ENCODE measurements around the gene EMP2.
"Not testable (repeated sequence)": the region's sequence is repeated elsewhere in the genome, so short reads cannot be mapped to it uniquely, and the experiment has no call there.

Gene EMP2

GRCh38 chr16:10579965-10580882 is at the start of gene EMP2:
Gene EMP2 (minus strand): TSS chr16:10580598. CDS start chr16:10547617, 32,981 bp downstream.
- no peak for DNase-seq

GRCh38 chr16:10629592-10629963 is 49.2 kb upstream of the EMP2 start:
- DNase-seq = no peak

GRCh38 chr16:10625595-10626357 is 45.4 kb upstream of the EMP2 start:
- no peak for DNase-seq

DNA sequence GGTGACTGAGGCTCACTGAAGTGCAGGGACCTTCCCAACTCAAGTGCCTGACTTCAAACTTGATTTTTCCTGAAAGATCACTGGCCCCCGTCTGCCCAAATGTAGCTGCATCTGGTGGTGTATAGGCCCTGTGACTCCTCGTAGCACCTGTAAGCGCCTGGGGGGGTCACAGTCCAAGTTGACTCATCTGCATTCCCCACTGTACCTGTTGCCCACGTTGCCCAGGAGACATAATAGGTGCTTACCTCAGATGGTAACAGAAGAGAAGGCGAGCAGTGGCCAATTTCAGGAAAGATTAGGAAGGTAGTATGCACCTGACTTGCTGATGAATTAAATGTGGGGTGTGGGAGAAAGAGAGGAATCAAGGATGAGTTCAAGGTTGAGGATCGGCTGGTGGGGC is 44.1 kb upstream of the EMP2 start:
- DNase-seq = no peak

DNA sequence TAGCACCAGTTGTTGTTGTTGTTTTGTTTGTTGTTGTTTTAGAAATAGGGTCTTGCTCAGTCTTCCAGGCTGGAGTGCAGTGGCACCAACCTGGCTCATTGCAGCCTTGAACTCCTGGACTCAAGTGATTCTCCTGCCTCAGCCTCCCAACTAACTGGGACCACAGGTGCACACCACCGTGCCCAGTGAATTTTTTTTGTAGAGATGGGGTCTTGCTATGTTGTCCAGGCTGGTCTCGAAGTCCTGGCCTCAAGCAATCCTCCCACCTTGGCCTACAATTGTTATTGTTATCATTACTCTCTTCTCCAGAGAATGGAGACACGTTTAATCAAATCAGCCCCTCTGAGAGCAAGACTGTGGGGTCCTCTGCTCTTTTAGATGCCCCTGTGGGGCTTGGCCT is 42.7 kb upstream of the EMP2 start:
- DNase-seq = no peak

- DNase-seq = no peak
Observed at GRCh38 chr16:10622036-10622921, 41.9 kb upstream of the EMP2 start.

DNA sequence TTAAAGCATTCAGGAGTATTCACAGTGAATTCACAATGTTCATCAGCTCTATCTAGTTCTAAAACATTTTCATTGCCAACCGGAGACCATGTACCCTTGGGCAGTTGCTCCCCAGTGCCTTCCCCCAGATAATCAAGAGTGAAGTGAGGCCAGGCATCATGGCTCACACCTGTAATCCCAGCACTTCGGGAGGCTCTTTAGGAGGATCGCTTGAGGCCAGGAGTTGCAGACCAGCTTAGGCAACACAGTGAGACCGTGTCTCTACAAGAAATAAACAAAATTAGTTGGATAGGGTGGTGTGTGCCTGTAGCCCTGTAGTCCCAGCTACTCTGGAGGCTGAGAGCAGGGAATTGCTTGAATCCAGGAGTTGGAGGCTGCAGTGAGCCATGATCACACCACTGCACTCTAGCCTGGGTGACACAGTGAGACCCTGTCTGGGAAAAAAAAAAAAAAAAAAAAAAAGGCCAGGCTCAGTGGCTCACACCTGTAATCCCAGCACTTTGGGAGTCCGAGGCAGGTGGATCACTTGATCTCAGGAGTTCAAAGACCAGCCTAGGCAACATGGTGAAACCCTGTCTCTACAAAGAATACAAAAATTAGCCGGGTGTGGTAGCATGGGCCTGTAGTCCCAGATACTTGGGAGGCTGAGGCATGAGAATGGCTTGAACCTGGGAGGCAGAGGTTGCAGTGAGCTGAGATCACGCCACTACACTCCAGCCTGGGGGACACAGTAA is 41.0 kb upstream of the EMP2 start:
- not testable (repeated sequence) for DNase-seq

DNA sequence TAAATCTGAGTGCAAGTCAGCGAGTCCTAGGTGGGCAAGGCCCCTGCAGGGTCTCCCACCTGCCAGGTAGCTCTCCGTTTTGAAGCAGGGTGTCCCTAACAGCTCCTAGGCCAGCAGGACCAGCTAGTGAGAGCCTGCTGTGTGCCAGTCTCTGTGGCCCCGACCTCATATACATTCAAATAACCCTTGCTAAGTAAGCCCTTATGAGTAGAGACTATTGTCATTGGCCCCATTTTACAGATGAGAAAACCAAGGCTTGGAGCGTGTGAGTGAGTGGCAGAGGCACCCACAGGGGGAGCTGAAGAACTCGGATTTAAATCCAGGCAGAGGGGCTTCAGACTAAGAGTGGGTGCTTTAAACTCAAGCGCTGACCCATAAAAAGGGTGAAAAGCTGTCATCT is 39.7 kb upstream of the EMP2 start:
- DNase-seq = no peak

- DNase-seq = no peak
Observed at GRCh38 chr16:10619271-10619849, 39.0 kb upstream of the EMP2 start.

DNA sequence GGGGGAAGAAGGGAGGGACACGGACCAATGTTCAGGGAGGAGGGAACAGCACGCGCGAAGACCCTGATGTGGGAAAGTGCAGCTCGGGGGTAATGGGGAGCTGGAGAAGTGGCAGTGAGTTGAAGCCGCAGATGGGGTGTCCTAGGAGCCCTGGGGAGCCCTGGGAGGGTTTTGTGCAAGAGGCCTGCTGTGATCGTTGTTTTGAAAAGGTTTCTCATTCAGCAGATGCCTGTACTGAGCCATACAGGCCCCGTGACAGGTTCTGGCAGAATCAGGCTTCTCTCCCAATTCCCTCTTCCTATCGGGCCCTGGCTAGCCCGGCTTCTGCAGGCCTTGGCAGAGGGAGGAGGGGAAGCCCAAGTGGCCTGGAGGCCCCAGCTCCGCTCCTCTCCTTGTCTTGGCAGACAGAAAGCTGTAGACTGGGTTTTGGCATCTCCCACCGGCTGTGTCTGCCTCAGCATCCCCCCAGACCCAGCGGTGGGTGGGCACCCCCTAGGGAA is 38.4 kb upstream of the EMP2 start:
- DNase-seq = no peak

- DNase-seq = no peak
Observed at GRCh38 chr16:10617662-10618420, 37.4 kb upstream of the EMP2 start.

DNA sequence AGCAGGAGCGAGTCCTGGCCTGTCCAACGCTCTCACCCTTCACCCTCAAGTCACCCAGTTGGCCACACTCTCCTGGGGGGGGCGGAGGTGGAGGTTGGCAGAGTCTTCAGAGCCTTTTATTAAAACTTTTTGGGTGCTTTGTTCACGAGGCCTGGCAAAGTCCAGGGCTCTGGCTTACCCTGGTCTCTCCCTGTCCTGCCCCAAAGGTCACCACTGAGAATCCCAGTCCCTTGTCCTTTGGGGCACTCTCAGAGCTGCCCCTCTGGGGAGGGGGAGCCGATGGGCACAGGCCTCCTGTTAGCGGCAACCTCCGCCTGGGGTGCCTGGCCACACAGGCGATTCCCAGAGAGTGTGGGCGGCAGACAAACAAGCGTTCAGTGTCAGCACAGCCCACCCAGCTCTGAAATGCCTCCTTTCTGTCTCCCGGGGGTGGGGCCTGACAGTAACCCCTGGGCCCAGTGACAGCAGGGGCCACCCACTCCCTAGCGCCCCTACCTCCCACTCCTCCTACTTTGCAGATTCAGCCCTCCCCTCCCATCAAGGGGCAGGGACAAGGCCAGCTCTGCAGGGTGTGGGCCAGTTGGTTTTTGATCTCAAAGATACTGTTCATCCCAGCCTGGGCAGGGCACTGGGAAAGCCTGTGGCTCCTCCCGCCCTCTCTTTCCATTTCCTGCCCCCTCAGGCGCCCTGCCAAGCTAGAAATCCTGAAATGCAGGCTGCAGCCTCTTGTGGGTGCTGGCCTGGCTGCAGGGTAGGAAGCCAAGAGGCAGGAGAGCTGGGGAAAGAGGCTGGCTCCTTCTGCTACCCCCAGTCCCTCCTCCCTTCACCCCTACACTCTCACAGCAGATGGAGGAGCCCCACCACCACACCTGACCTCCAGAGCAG is 36.6 kb upstream of the EMP2 start:
- no peak for DNase-seq

GRCh38 chr16:10616419-10616755 is 36.0 kb upstream of the EMP2 start:
- DNase-seq = no peak

- no peak for DNase-seq
Observed at GRCh38 chr16:10614685-10615084, 34.3 kb upstream of the EMP2 start.

GRCh38 chr16:10613785-10614485 is 33.5 kb upstream of the EMP2 start:
- no peak for DNase-seq

GRCh38 chr16:10612649-10613179 is 32.3 kb upstream of the EMP2 start:
- DNase-seq = no peak

DNA sequence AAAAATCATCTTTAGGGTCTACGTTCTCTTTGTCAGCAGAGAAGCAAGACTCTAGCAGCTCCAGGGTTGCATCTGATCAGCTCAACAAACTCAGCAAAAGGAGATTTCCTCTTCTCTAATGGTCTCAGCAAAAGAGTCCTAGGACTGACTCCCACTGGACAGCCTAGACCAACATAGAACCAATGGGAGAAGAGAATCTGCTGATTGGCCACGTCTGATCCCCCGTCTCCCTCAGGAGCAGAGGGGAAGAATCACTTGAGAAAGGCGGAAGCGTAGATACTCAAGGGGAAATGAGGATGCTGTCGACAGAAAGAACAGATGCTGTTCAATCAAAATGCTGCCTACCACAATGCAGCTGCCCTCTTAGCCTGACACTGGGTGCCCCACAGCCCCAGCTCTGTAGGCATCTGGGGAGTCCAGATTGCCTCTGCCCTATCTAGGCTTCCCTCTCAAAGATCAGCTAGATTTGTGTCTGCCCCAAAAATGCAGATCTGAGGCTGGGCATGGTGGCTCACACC is 31.5 kb upstream of the EMP2 start:
- no peak for DNase-seq

DNA sequence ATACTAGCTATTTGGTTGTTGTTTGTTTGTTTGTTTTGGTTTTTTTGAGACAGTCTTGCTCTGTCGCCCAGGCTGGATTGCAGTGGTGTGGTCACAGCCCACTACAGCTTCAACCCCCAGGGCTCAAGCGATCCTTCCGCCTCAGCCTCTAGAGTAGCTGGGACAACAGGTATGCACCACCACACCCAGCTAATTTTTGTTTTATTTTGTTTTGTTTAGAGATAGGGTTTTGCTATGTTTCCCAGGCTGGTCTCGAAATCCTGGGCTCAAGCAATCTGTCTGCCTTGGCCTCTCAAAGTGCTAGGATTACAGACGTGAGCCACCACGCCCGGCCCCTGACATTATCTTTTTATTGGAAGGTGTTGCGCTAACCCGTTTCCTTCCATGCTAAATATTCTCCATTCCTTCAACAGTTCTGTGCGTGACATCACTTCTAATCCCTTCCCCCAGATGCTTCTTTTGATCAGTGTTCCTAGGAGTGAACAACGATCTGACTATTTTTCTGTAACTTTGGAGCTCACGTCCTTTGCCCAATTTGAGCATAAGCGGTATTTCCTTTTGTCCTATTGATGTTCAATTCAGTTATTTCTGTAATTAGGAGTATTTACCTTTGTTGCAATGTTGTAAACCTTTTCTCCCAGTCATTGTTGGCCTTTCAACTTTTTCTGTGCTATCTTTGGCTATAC is 30.2 kb upstream of the EMP2 start:
- DNase-seq = no peak
